NCI-H1417 treated with DMSO at 0.1 percent for 48 hours (cell line): ENCODE data around the gene GGTLC2.

Experiments used
- DNase-seq: peaks from one replicate; lab custom pipeline; 2025; lab: John Stamatoyannopoulos, UW

Gene GGTLC2

GRCh38 chr22:22691716-22692701 is 47.6 kb downstream of the GGTLC2 start:
- no peak for DNase-seq

GRCh38 chr22:22692707-22693530 is 48.5 kb downstream of the GGTLC2 start:
- no peak for DNase-seq

- no peak for DNase-seq
Observed at GRCh38 chr22:22693531-22693884, 49.1 kb downstream of the GGTLC2 start.

GRCh38 chr22:22694106-22694505 is 49.7 kb downstream of the GGTLC2 start:
- DNase-seq: no peak

- no peak for DNase-seq
Observed at GRCh38 chr22:22696104-22696503, 51.7 kb downstream of the GGTLC2 start.
